ENCODE measurements around the gene POLR3G.
A peak's percentile ranks its signal among the peaks of the same experiment; 100 is the strongest.

Gene POLR3G

GRCh38 chr5:90518661-90519060 is 44.0 kb downstream of the POLR3G start:
- no peaks in the 10 kb centered on the region for H3F3A ChIP-seq (ENCODE audit: insufficient read depth, low read length)
- no peaks in the 10 kb centered on the region for H3K9me2 ChIP-seq (ENCODE audit: low read depth, low read length)
- no peak overlapping the region for H3K4me2 ChIP-seq (ENCODE audit: low read length)
- H2AFZ ChIP-seq (ENCODE audit: low read length): no peak overlapping the region
- TF ChIP-seq EZH2 (IDR thresholded peaks at IDR 0.05; ENCODE audit: borderline replicate concordance, low read length) (no peak), CTCF (IDR thresholded peaks at IDR 0.05; ENCODE audit: low read length) (no peak)
- H3K9me3 ChIP-seq (ENCODE audit: low read length): no peaks in the 10 kb centered on the region
- no peaks in the 10 kb centered on the region for H3K79me2 ChIP-seq (ENCODE audit: insufficient read depth, low read length)
- no peak overlapping the region for H3K27ac ChIP-seq (ENCODE audit: low read depth, low read length, poor library complexity, severe bottlenecking)
- no peak overlapping the region for H3K9ac ChIP-seq (ENCODE audit: low read length)
- H3K27me3 ChIP-seq (ENCODE audit: insufficient read depth, low read length): no peaks in the 10 kb centered on the region
- no peaks in the 10 kb centered on the region for H3K4me1 ChIP-seq (ENCODE audit: insufficient read depth, low read length, severe bottlenecking)
- H3K4me3 ChIP-seq (ENCODE audit: low read depth, low read length, poor library complexity, severe bottlenecking): no peak overlapping the region
- H4K20me1 ChIP-seq (ENCODE audit: insufficient read depth, low read length): no peaks in the 10 kb centered on the region
- H3K36me3 ChIP-seq (ENCODE audit: insufficient read depth, low read length): peaks cover 55% of the 10 kb centered on the region

- H3K9ac ChIP-seq (ENCODE audit: low read length): no peak overlapping the region
- H3K27ac ChIP-seq (ENCODE audit: low read depth, low read length, poor library complexity, severe bottlenecking): no peak overlapping the region
- 0 out of 2 replicates have a peak, but pooled peaks cover 4% of the 10 kb centered on the region for H3K79me2 ChIP-seq (ENCODE audit: insufficient read depth, low read length)
- peaks cover 59% of the 10 kb centered on the region for H3K36me3 ChIP-seq (ENCODE audit: insufficient read depth, low read length)
- no peaks in the 10 kb centered on the region for H3K9me3 ChIP-seq (ENCODE audit: low read length)
- no peak for TF ChIP-seq EZH2 (IDR thresholded peaks at IDR 0.05; ENCODE audit: borderline replicate concordance, low read length)
- TF ChIP-seq CTCF (IDR thresholded peaks at IDR 0.05; ENCODE audit: low read length): no peak
- H3F3A ChIP-seq (ENCODE audit: insufficient read depth, low read length): no peaks in the 10 kb centered on the region
- no peaks in the 10 kb centered on the region for H3K9me2 ChIP-seq (ENCODE audit: low read depth, low read length)
- no peak overlapping the region for H3K4me3 ChIP-seq (ENCODE audit: low read depth, low read length, poor library complexity, severe bottlenecking)
- H3K27me3 ChIP-seq (ENCODE audit: insufficient read depth, low read length): no peaks in the 10 kb centered on the region
- no peak overlapping the region for H3K4me2 ChIP-seq (ENCODE audit: low read length)
- no peaks in the 10 kb centered on the region for H4K20me1 ChIP-seq (ENCODE audit: insufficient read depth, low read length)
- H3K4me1 ChIP-seq (ENCODE audit: insufficient read depth, low read length, severe bottlenecking): no peaks in the 10 kb centered on the region
- H2AFZ ChIP-seq (ENCODE audit: low read length): no peak overlapping the region
Measured at GRCh38 chr5:90519081-90519480, 44.4 kb downstream of the POLR3G start.

- Histone ChIP-seq H4K20me1 (ENCODE audit: insufficient read depth, low read length) (no peaks in the 10 kb centered on the region), H3K4me2 (ENCODE audit: low read length) (peak overlapping the region; percentile 92), H3K79me2 (ENCODE audit: insufficient read depth, low read length) (peaks cover 27% of the 10 kb centered on the region), H3K27ac (ENCODE audit: low read depth, low read length, poor library complexity, severe bottlenecking) (peak overlapping the region; percentile 34), H3K4me1 (ENCODE audit: insufficient read depth, low read length, severe bottlenecking) (peaks cover 33% of the 10 kb centered on the region), H3K9me3 (ENCODE audit: low read length) (no peaks in the 10 kb centered on the region), H3K36me3 (ENCODE audit: insufficient read depth, low read length) (peaks cover 23% of the 10 kb centered on the region), H3K9me2 (ENCODE audit: low read depth, low read length) (no peaks in the 10 kb centered on the region), H3K4me3 (ENCODE audit: low read depth, low read length, poor library complexity, severe bottlenecking) (peak overlapping the region; percentile 88), H3K27me3 (ENCODE audit: insufficient read depth, low read length) (no peaks in the 10 kb centered on the region), H3K9ac (ENCODE audit: low read length) (peak overlapping the region; percentile 80), H2AFZ (ENCODE audit: low read length) (no peak overlapping the region), H3F3A (ENCODE audit: insufficient read depth, low read length) (no peaks in the 10 kb centered on the region)
- no peak for TF ChIP-seq EZH2 (IDR thresholded peaks at IDR 0.05; ENCODE audit: borderline replicate concordance, low read length)
- TF ChIP-seq CTCF (IDR thresholded peaks at IDR 0.05; ENCODE audit: low read length): no peak
Measured at GRCh38 chr5:90528601-90529193, 54.0 kb downstream of the POLR3G start.

All from OCI-LY1 (cell line).